ENCODE measurements around the gene TEX35. TPM values are rescaled to one million over a fixed set of nuclear protein-coding genes. Genes with fewer than 3 reads are reported as not detected.

The TEX35 gene
- total RNA-seq, 6 experiments from 2014 or later = 0.10 TPM; not detected in 5

DNA sequence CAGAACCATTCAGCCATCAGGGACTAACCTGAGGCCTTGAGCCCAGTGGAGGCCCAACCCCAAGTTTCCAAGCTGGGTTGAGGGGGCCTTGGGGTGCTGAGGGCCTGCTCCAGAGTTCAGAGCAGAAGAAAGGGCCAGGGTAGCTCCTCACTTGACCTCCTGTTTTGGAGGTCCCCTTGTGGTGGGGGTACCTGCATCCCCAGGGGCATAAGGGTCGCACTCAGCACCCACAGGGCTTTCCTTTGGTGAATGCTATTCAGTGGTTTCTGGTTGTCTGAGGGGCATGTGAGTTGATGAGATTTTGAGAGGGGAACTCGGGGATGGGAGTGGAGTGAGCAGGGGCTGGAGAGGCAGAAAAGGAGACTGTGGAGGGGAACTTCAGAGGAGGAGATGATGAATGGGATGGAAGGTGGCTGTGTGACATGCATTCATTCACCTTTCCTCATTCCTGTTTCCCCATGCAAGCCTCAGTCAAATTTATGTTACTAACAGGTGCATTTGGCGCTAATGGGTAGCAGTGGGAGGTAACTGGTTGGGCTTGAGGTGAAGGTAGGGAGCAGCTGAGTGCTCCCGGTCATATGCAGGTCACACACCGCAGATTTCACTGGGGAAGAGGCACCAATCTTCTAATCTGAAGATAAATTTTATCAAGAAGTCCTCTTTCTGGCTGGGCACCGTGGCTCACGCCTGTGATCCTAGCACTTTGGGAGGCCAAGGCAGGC lies 50.4 kb downstream of the TEX35 start:
- DNase-seq = no peak
- Mint-ChIP-seq H3K27ac (no peak overlapping the region), H3K9me3 (no peaks in the 10 kb centered on the region), H3K36me3 (ENCODE audit: low read depth) (peaks cover 18% of the 10 kb centered on the region; the same call in 1 of the 2 replicates), H3K27me3 (ENCODE audit: insufficient read depth) (no peaks in the 10 kb centered on the region; the same call in 1 of the 2 replicates), H3K4me1 (ENCODE audit: low read depth) (peaks cover 14% of the 10 kb centered on the region), H3K4me3 (no peak overlapping the region)
- no peak for TF ChIP-seq CTCF (IDR thresholded peaks at IDR 0.05)

DNA sequence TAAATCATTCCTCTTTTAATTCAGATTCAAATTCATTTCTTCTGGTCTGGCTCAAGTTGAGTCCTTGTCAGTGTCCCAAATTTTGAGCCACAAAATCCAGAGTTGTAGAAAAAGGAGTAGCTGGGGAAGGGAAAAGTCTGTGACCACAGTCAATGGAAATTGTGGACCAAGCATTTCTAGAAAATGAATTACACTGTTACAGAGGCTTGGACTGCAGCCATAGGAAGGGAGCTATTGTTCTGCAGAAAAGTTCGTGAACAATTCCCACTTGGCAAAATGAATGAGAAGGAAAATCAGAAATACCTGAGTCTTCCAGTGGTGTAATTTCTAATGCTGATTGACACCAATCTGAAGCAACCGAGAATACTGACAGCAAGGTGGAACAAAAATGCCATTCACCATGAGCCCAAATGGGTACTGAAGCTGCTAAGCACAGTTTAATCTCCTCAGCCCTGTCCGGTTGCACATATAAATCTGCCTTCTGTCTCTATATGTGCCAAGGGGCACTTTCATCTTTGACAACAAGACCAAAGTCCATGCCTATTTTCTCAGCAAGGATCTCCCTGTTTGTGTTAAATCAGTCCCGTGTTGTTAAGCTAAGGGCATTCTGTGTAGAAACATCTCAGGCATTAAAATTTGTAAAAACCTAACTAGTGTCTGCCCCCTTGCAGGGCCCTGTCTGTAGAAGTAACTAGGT lies 51.3 kb downstream of the TEX35 start:
- Mint-ChIP-seq H3K27ac (no peak overlapping the region), H3K4me3 (no peak overlapping the region), H3K9me3 (no peaks in the 10 kb centered on the region), H3K36me3 (ENCODE audit: low read depth) (peaks cover 18% of the 10 kb centered on the region; the same call in 1 of the 2 replicates), H3K4me1 (ENCODE audit: low read depth) (peaks cover 4% of the 10 kb centered on the region), H3K27me3 (ENCODE audit: insufficient read depth) (no peaks in the 10 kb centered on the region; the same call in 1 of the 2 replicates)
- DNase-seq = no peak
- no peak for TF ChIP-seq CTCF (IDR thresholded peaks at IDR 0.05)

- TF ChIP-seq CTCF (IDR thresholded peaks at IDR 0.05) = no peak
These were observed 51.9 kb downstream of the TEX35 start for GRCh38 chr1:178564783-178565180.

DNA sequence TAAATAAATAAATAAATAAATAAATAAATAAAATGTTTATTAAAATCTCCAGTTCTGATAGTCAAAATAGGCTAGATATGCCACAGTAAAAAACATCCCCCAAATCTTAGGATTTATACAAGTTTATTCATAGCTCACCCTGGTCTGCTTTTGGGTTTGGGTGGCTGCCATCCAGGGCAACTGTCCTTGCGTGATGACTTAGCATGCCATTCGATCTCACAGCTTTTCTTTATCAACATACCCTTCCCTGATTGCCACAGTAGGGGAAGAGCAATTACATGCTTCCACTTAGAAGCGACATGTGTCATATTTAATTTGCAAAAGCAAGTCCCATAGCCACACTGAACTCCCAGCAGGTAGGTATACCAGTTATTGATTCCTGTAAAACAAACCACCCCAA lies 52.7 kb downstream of the TEX35 start:
- no peaks in the 10 kb centered on the region for H3K4me1 Mint-ChIP-seq (ENCODE audit: low read depth)
- H3K36me3 Mint-ChIP-seq (ENCODE audit: low read depth) = peaks cover 15% of the 10 kb centered on the region; the same call in 1 of the 2 replicates
- H3K4me3 Mint-ChIP-seq = no peak overlapping the region
- no peak overlapping the region for H3K27ac Mint-ChIP-seq
- no peaks in the 10 kb centered on the region for H3K9me3 Mint-ChIP-seq
- TF ChIP-seq CTCF (IDR thresholded peaks at IDR 0.05) = no peak
- no peaks in the 10 kb centered on the region; the same call in 1 of the 2 replicates for H3K27me3 Mint-ChIP-seq (ENCODE audit: insufficient read depth)
- DNase-seq = no peak

More at GRCh38 chr1:178564783-178565180, 51.9 kb downstream of the TEX35 start:
- H3K4me3 Mint-ChIP-seq = no peak overlapping the region
- no peak overlapping the region for H3K27ac Mint-ChIP-seq
- H3K27me3 Mint-ChIP-seq (ENCODE audit: insufficient read depth) = no peaks in the 10 kb centered on the region; the same call in 1 of the 2 replicates
- no peaks in the 10 kb centered on the region for H3K4me1 Mint-ChIP-seq (ENCODE audit: low read depth)
- H3K9me3 Mint-ChIP-seq = no peaks in the 10 kb centered on the region
- no peak for DNase-seq
- H3K36me3 Mint-ChIP-seq (ENCODE audit: low read depth) = peaks cover 18% of the 10 kb centered on the region; the same call in 1 of the 2 replicates

- Mint-ChIP-seq H3K4me3 (no peak overlapping the region), H3K27me3 (ENCODE audit: insufficient read depth) (no peaks in the 10 kb centered on the region), H3K36me3 (ENCODE audit: low read depth) (0 out of 2 replicates have a peak, but pooled peaks cover 12% of the 10 kb centered on the region), H3K9me3 (no peaks in the 10 kb centered on the region), H3K27ac (no peak overlapping the region), H3K4me1 (ENCODE audit: low read depth) (no peaks in the 10 kb centered on the region)
- DNase-seq = no peak
- TF ChIP-seq CTCF (IDR thresholded peaks at IDR 0.05) = no peak
These were observed 53.3 kb downstream of the TEX35 start for GRCh38 chr1:178566187-178566586.

Measured in HFFc6 (cell line).